ENCODE results near the gene CARMIL3. TPM values are rescaled to one million over a fixed set of nuclear protein-coding genes. Genes with fewer than 3 reads are reported as not detected.
"Not testable (repeated sequence)": the region's sequence is repeated elsewhere in the genome, so short reads cannot be mapped to it uniquely, and the experiment has no call there.

The CARMIL3 gene
- total RNA-seq, 1 donor from 2014 or later = 108 TPM

GRCh38 chr14:24013654-24014514, 37.9 kb upstream of the CARMIL3 start:
- peak; percentile 92 for TF ChIP-seq CTCF (IDR thresholded peaks at IDR 0.05; ENCODE audit: partially characterized antibody, unreplicated experiment)
- Mint-ChIP-seq H3K36me3 (ENCODE audit: unreplicated experiment) (peaks cover 12% of the 10 kb centered on the region), H3K27ac (ENCODE audit: unreplicated experiment) (no peak overlapping the region), H3K4me3 (ENCODE audit: unreplicated experiment) (no peak overlapping the region), H3K27me3 (ENCODE audit: unreplicated experiment) (peaks cover 3% of the 10 kb centered on the region), H3K4me1 (ENCODE audit: low read depth, unreplicated experiment) (peaks cover 13% of the 10 kb centered on the region), H3K9me3 (ENCODE audit: unreplicated experiment) (peaks cover 2% of the 10 kb centered on the region)
- DNase-seq = no peak

- not testable (repeated sequence) for H3K36me3 Mint-ChIP-seq (ENCODE audit: unreplicated experiment); H3K4me3 Mint-ChIP-seq (ENCODE audit: unreplicated experiment); H3K27me3 Mint-ChIP-seq (ENCODE audit: unreplicated experiment); H3K27ac Mint-ChIP-seq (ENCODE audit: unreplicated experiment); H3K9me3 Mint-ChIP-seq (ENCODE audit: unreplicated experiment); H3K4me1 Mint-ChIP-seq (ENCODE audit: low read depth, unreplicated experiment); DNase-seq
Observed at GRCh38 chr14:24015745-24016144, 36.1 kb upstream of the CARMIL3 start.

GRCh38 chr14:24018978-24019377, 32.8 kb upstream of the CARMIL3 start:
- H3K4me1 Mint-ChIP-seq (ENCODE audit: low read depth, unreplicated experiment); DNase-seq; H3K4me3 Mint-ChIP-seq (ENCODE audit: unreplicated experiment); H3K36me3 Mint-ChIP-seq (ENCODE audit: unreplicated experiment); H3K27me3 Mint-ChIP-seq (ENCODE audit: unreplicated experiment); H3K27ac Mint-ChIP-seq (ENCODE audit: unreplicated experiment); H3K9me3 Mint-ChIP-seq (ENCODE audit: unreplicated experiment): not testable (repeated sequence)

GRCh38 chr14:24019944-24020343, 31.9 kb upstream of the CARMIL3 start:
- DNase-seq = not testable (repeated sequence)

GRCh38 chr14:24020520-24020919, 31.3 kb upstream of the CARMIL3 start:
- H3K27me3 Mint-ChIP-seq (ENCODE audit: unreplicated experiment); H3K4me3 Mint-ChIP-seq (ENCODE audit: unreplicated experiment): not testable (repeated sequence)

More at GRCh38 chr14:24019944-24020343, 31.9 kb upstream of the CARMIL3 start:
- H3K4me1 Mint-ChIP-seq (ENCODE audit: low read depth, unreplicated experiment); H3K27ac Mint-ChIP-seq (ENCODE audit: unreplicated experiment); H3K27me3 Mint-ChIP-seq (ENCODE audit: unreplicated experiment); H3K4me3 Mint-ChIP-seq (ENCODE audit: unreplicated experiment); H3K9me3 Mint-ChIP-seq (ENCODE audit: unreplicated experiment): not testable (repeated sequence)
- TF ChIP-seq CTCF (IDR thresholded peaks at IDR 0.05; ENCODE audit: partially characterized antibody, unreplicated experiment) = peak; percentile 23
- peaks cover 13% of the 10 kb centered on the region for H3K36me3 Mint-ChIP-seq (ENCODE audit: unreplicated experiment)

GRCh38 chr14:24024939-24025418, 26.8 kb upstream of the CARMIL3 start:
- not testable (repeated sequence) for H3K27ac Mint-ChIP-seq (ENCODE audit: unreplicated experiment); H3K4me1 Mint-ChIP-seq (ENCODE audit: low read depth, unreplicated experiment); H3K4me3 Mint-ChIP-seq (ENCODE audit: unreplicated experiment); H3K9me3 Mint-ChIP-seq (ENCODE audit: unreplicated experiment); DNase-seq; H3K27me3 Mint-ChIP-seq (ENCODE audit: unreplicated experiment)
- H3K36me3 Mint-ChIP-seq (ENCODE audit: unreplicated experiment) = peaks cover 13% of the 10 kb centered on the region

More at GRCh38 chr14:24020520-24020919, 31.3 kb upstream of the CARMIL3 start:
- peaks cover 13% of the 10 kb centered on the region for H3K36me3 Mint-ChIP-seq (ENCODE audit: unreplicated experiment)
- H3K9me3 Mint-ChIP-seq (ENCODE audit: unreplicated experiment); DNase-seq; H3K4me1 Mint-ChIP-seq (ENCODE audit: low read depth, unreplicated experiment); H3K27ac Mint-ChIP-seq (ENCODE audit: unreplicated experiment): not testable (repeated sequence)

GRCh38 chr14:24029687-24030086, 22.1 kb upstream of the CARMIL3 start:
- H3K9me3 Mint-ChIP-seq (ENCODE audit: unreplicated experiment); DNase-seq; H3K4me3 Mint-ChIP-seq (ENCODE audit: unreplicated experiment); H3K4me1 Mint-ChIP-seq (ENCODE audit: low read depth, unreplicated experiment); H3K36me3 Mint-ChIP-seq (ENCODE audit: unreplicated experiment); H3K27ac Mint-ChIP-seq (ENCODE audit: unreplicated experiment); H3K27me3 Mint-ChIP-seq (ENCODE audit: unreplicated experiment): not testable (repeated sequence)

- not testable (repeated sequence) for H3K9me3 Mint-ChIP-seq (ENCODE audit: unreplicated experiment); H3K27ac Mint-ChIP-seq (ENCODE audit: unreplicated experiment); H3K36me3 Mint-ChIP-seq (ENCODE audit: unreplicated experiment); H3K4me1 Mint-ChIP-seq (ENCODE audit: low read depth, unreplicated experiment); H3K27me3 Mint-ChIP-seq (ENCODE audit: unreplicated experiment); H3K4me3 Mint-ChIP-seq (ENCODE audit: unreplicated experiment); DNase-seq
Observed at GRCh38 chr14:24031331-24031730, 20.5 kb upstream of the CARMIL3 start.

All from glutamatergic neuron (in vitro differentiated cells).